Uterus (tissue), 4 donors: ENCODE results near the gene SPI1. TPM values are rescaled to one million over a fixed set of nuclear protein-coding genes. Genes with fewer than 3 reads are reported as not detected.

Source experiments
- DNase-seq, 2 donors: peaks; one replicate each; pipeline ENCODE4 v3.0.0-alpha.2; 2019 to 2020
- H3K27ac ChIP-seq, 2 donors: fragments of 200-600 bp; sonication (generic); 1 replicate in 1 of 2; 2 replicates in 1 of 2; pipeline ENCODE4 v1.5.1; 2016 to 2018
- H3K27me3 ChIP-seq, 2 donors: fragments of 200-600 bp; sonication (generic); one replicate each; pipeline ENCODE4 v1.5.1; 2018 to 2019; ENCODE audit warnings: control low read depth in 1 of 2
- H3K36me3 ChIP-seq, 2 donors: fragments of 200-600 bp; sonication (generic); one replicate each; pipeline ENCODE4 v1.5.1; 2019; ENCODE audit warnings: control low read depth in 1 of 2
- H3K4me1 ChIP-seq, 2 donors: fragments of 200-600 bp; sonication (generic); one replicate each; pipeline ENCODE4 v1.5.1; 2018 to 2019; ENCODE audit warnings: control low read depth in 1 of 2
- H3K4me3 ChIP-seq, 2 donors: fragments of 200-600 bp; sonication (generic); 1 replicate in 1 of 2; 2 replicates in 1 of 2; pipeline ENCODE4 v1.5.1; 2018 to 2019; ENCODE audit warnings: mild to moderate bottlenecking in 1 of 2
- H3K9me3 ChIP-seq, 2 donors: fragments of 200-600 bp; sonication (generic); one replicate each; pipeline ENCODE4 v1.5.1; 2019; ENCODE audit warnings: control low read depth in 1 of 2
- CTCF ChIP-seq, 4 experiments: fragments of 200-600 bp in 2 of 4; fragments of 450-650 bp in 2 of 4; sonication (generic) in 2 of 4; IDR thresholded peaks; one replicate each; pipeline ENCODE4 v1.5.1; 2016 to 2019; ENCODE audit warnings: antibody characterized with exemption in 4 of 4, mild to moderate bottlenecking in 2 of 4, moderate library complexity in 1 of 4
- POLR2A ChIP-seq, 2 donors: fragments of 450-650 bp; IDR thresholded peaks; one replicate each; pipeline ENCODE4 v1.6.1; 2016; ENCODE audit warnings: antibody characterized with exemption in 2 of 2, mild to moderate bottlenecking in 1 of 2, moderate library complexity in 1 of 2
- intact Hi-C: fragments of 100-400 bp; cut with DNase I; formaldehyde crosslinking; loops from one replicate; pipeline ENCODE4 v1.15.1; 2023; ENCODE audit warnings: low total_unique reads
- total RNA-seq, 4 donors: library from RNA; depleted of rRNA in 3 of 4; stranded (reverse); fragments of >200 nt in 3 of 4; gene quantifications; one replicate each; pipeline versions ENCODE4 v1.1.0 to v1.2.4, GENCODE V29; 2014 to 2023
- donor health status: DM: yes; HTN: yes; CAD: no.

Gene SPI1
- total RNA-seq, 4 donors from 2014 or later, result 4.9 to 9.7 (median 7.6) TPM

- intact Hi-C loops, result no loop called here
- H3K4me3 ChIP-seq, result peak overlapping the region; percentile 77 to 89
- no peaks in the 10 kb centered on the region for H3K9me3 ChIP-seq
- TF ChIP-seq POLR2A (IDR thresholded peaks at IDR 0.05) (no peak), CTCF (IDR thresholded peaks at IDR 0.05) (no peak)
- H3K4me1 ChIP-seq, result peaks cover 3 to 33% of the 10 kb centered on the region in 2 donors
- no peaks in the 10 kb centered on the region for H3K27me3 ChIP-seq
- no peak for DNase-seq
- H3K27ac ChIP-seq, result peak overlapping the region; percentile 97
- no peaks in the 10 kb centered on the region for H3K36me3 ChIP-seq
Observed at GRCh38 chr11:47409440-47410369, 31.4 kb upstream of the SPI1 start.

GRCh38 chr11:47408598-47409439, 30.5 kb upstream of the SPI1 start:
- intact Hi-C loops, result no loop called here
- DNase-seq, result peak; percentile 56 to 65
- TF ChIP-seq POLR2A (IDR thresholded peaks at IDR 0.05) (peak in 1 of 2 donors; percentile 4), CTCF (IDR thresholded peaks at IDR 0.05) (no peak)
- H3K4me3 ChIP-seq, result peak overlapping the region; percentile 77 to 89
- H3K9me3 ChIP-seq, result no peaks in the 10 kb centered on the region
- H3K36me3 ChIP-seq, result no peaks in the 10 kb centered on the region
- peak overlapping the region; percentile 97 for H3K27ac ChIP-seq
- no peaks in the 10 kb centered on the region for H3K27me3 ChIP-seq
- H3K4me1 ChIP-seq, result peaks cover 3 to 27% of the 10 kb centered on the region in 2 donors

GRCh38 chr11:47407746-47408590, 29.6 kb upstream of the SPI1 start, which contains the start of gene SLC39A13:
Gene SLC39A13, plus strand, starts transcription at chr11:47408590. Its CDS starts 1,505 bp downstream, at chr11:47410095.
- DNase-seq, result peak; percentile 93 to 94
- H3K27ac ChIP-seq, result peak within 1 kb of the TSS; percentile 97
- no peaks in the 10 kb centered on the region for H3K9me3 ChIP-seq
- H3K4me1 ChIP-seq, result peaks cover 3 to 27% of the 10 kb centered on the region in 2 donors
- H3K4me3 ChIP-seq, result peak within 1 kb of the TSS; percentile 77 to 89
- H3K36me3 ChIP-seq, result no peaks in the 10 kb centered on the region
- H3K27me3 ChIP-seq, result no peaks in the 10 kb centered on the region
- intact Hi-C loops, result no loop called here
- TF ChIP-seq POLR2A (IDR thresholded peaks at IDR 0.05), result peak; percentile 52 to 98
- peak; percentile 78 to 97 (median 90) for TF ChIP-seq CTCF (IDR thresholded peaks at IDR 0.05)

- TF ChIP-seq POLR2A (IDR thresholded peaks at IDR 0.05) (no peak), CTCF (IDR thresholded peaks at IDR 0.05) (no peak)
- no peaks in the 10 kb centered on the region for H3K27me3 ChIP-seq
- H3K4me1 ChIP-seq, result peaks cover 3 to 25% of the 10 kb centered on the region in 2 donors
- intact Hi-C loops, result no loop called here
- H3K4me3 ChIP-seq, result peak overlapping the region; percentile 48 to 50
- peak overlapping the region; percentile 94 to 97 for H3K27ac ChIP-seq
- no peak for DNase-seq
- H3K9me3 ChIP-seq, result no peaks in the 10 kb centered on the region
- no peaks in the 10 kb centered on the region for H3K36me3 ChIP-seq
Observed at GRCh38 chr11:47406896-47407745, 28.8 kb upstream of the SPI1 start.
